OCI-LY3 (cell line): ENCODE measurements around the gene ETV6.

Experiments
- EZH2phosphoT487 ChIP-seq: fragments of 200-600 bp; shearing (Covaris generic); IDR thresholded peaks from 2 replicates; pipeline ENCODE4 v1.6.1; 2018; ENCODE audit warnings: antibody characterized with exemption, mixed run types, low read depth
- TF ChIP-seq, protein P1 (sequence below): fragments of 200-600, 300-600 bp; sonication (generic); IDR thresholded peaks from 2 replicates; pipeline ENCODE4 v1.5.1; 2014; ENCODE audit warnings: antibody characterized with exemption, low read length, low read depth

DNA sequence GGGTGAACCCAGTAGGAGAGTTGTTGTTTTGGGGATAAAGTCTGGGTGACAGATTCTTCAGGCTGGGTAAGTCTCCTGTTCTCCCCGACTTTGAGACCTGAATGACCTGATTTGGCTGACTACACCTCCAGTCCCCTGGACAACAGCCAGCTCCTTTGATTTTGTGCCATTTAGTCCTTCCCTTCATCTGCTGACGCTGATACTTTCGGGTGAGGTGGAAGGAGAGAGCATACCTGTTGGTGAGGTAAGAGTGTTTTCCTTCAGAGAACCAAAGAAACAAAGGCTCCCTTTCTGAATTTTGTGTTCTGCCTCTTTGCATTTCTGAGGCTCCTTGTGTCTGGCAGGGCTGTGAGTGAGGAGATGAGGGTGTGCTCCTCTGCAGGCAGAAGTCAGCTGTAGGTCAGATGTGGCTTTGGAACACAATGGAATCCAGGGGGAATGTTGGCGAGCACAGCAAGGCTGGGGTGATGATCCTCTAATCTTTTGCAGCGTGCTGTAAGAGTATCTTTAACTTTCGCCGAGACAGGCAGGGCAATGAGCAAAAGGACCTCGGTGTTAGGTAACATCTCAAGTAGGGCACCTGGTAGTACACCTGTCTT lies 12.1 kb downstream of the ETV6 start:
- no peak for TF ChIP-seq EZH2phosphoT487
- TF ChIP-seq, protein P1, sequence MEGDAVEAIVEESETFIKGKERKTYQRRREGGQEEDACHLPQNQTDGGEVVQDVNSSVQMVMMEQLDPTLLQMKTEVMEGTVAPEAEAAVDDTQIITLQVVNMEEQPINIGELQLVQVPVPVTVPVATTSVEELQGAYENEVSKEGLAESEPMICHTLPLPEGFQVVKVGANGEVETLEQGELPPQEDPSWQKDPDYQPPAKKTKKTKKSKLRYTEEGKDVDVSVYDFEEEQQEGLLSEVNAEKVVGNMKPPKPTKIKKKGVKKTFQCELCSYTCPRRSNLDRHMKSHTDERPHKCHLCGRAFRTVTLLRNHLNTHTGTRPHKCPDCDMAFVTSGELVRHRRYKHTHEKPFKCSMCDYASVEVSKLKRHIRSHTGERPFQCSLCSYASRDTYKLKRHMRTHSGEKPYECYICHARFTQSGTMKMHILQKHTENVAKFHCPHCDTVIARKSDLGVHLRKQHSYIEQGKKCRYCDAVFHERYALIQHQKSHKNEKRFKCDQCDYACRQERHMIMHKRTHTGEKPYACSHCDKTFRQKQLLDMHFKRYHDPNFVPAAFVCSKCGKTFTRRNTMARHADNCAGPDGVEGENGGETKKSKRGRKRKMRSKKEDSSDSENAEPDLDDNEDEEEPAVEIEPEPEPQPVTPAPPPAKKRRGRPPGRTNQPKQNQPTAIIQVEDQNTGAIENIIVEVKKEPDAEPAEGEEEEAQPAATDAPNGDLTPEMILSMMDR = no peak
